Subcutaneous abdominal adipose tissue (tissue), 5 donors: ENCODE results near the gene OR2T10.
"Not testable (repeated sequence)": the region's sequence is repeated elsewhere in the genome, so short reads cannot be mapped to it uniquely, and the experiment has no call there.

ENCODE experiments used
- H3K27ac ChIP-seq: one replicate; pipeline ENCODE4 v1.7.0; 2013; ENCODE audit warnings: low read depth, mild to moderate bottlenecking, inconsistent platforms, low read length, moderate library complexity
- H3K27me3 ChIP-seq, 5 donors: one replicate each; pipeline ENCODE4 v1.7.0; 2013; ENCODE audit warnings: low read length in 5 of 5, inconsistent platforms in 1 of 5; ENCODE audit not compliant: control insufficient read depth in 5 of 5, insufficient read depth in 4 of 5
- H3K36me3 ChIP-seq, 5 donors: one replicate each; pipeline ENCODE4 v1.7.0; 2013; ENCODE audit warnings: low read length in 5 of 5; ENCODE audit not compliant: control insufficient read depth in 5 of 5, insufficient read depth in 5 of 5
- H3K4me1 ChIP-seq, 5 donors: one replicate each; pipeline ENCODE4 v1.7.0; 2013; ENCODE audit warnings: low read length in 5 of 5, mild to moderate bottlenecking in 3 of 5, moderate library complexity in 1 of 5; ENCODE audit not compliant: control insufficient read depth in 5 of 5, insufficient read depth in 5 of 5
- H3K4me3 ChIP-seq, 5 donors: one replicate each; pipeline ENCODE4 v1.7.0; 2013; ENCODE audit warnings: low read length in 5 of 5, low read depth in 1 of 5
- H3K9ac ChIP-seq, 5 donors: one replicate each; pipeline ENCODE4 v1.7.0; 2013; ENCODE audit warnings: low read length in 5 of 5, mild to moderate bottlenecking in 4 of 5, moderate library complexity in 3 of 5
- H3K9me3 ChIP-seq, 5 donors: one replicate each; pipeline ENCODE4 v1.7.0; 2013; ENCODE audit warnings: low read length in 5 of 5; ENCODE audit not compliant: control insufficient read depth in 5 of 5
- donor health status: healthy.
- donor health status: healthy.
- donor health status: healthy.
- donor health status: healthy.
- donor health status: healthy.

The OR2T10 gene

DNA sequence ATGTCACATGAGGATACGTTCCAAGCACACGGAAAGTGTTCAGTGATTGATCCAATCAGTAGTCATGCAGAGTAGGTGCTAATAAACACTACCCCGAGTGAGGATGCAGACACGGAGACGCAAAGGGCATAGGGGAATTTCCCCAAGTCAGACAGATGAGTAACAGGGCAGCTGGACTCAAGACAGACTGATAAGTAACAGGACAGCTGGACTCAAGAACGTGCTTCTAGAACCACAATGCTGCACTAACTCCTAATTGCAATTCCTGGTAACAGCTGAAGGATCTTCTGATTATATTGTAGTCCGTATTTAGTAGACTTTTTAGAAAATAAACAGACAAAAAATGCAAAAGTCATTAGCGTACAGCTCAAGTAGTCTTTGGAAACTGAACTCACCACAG is 1.9 kb upstream of the OR2T10 start:
- Histone ChIP-seq H3K27me3 (no peaks in the 10 kb centered on the region), H3K4me1 (no peaks in the 10 kb centered on the region), H3K9me3 (peaks cover 0 to 3% (median 0%) of the 10 kb centered on the region in 5 donors), H3K9ac (no peak overlapping the region), H3K27ac (no peak overlapping the region), H3K4me3 (no peak overlapping the region), H3K36me3 (no peaks in the 10 kb centered on the region)

DNA sequence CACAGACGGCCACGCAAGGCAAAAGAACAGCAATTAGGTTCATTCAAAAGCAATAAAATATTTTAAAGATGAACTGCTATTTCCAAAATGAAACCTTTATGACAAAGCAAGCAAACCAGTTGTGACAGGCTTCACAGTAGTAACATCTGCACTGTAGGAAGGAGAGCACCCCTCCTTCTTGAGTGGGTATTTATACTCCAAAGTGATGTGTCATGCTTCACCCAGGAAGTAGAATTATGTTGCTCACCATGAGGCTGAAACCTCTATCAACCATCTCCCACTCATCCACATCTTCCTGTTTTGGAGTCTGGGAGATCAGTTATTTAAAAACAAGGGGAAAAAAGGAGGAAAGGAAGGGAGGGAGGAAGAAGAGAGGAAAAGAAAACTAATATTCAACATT is 885 bp downstream of the OR2T10 start:
- no peaks in the 10 kb centered on the region for H3K4me1 ChIP-seq
- no peaks in the 10 kb centered on the region for H3K9me3 ChIP-seq
- H3K27me3 ChIP-seq: peaks cover 0 to 3% (median 0%) of the 10 kb centered on the region in 5 donors
- H3K4me3 ChIP-seq: no peak overlapping the region
- no peaks in the 10 kb centered on the region for H3K36me3 ChIP-seq
- no peak overlapping the region for H3K9ac ChIP-seq
- no peak overlapping the region for H3K27ac ChIP-seq

GRCh38 chr1:248593226-248593625 is 4.3 kb downstream of the OR2T10 start:
- H3K27ac ChIP-seq: no peak overlapping the region
- no peaks in the 10 kb centered on the region for H3K9me3 ChIP-seq
- no peaks in the 10 kb centered on the region for H3K36me3 ChIP-seq
- no peak overlapping the region for H3K9ac ChIP-seq
- peaks cover 0 to 3% (median 0%) of the 10 kb centered on the region in 5 donors for H3K27me3 ChIP-seq
- H3K4me1 ChIP-seq: no peaks in the 10 kb centered on the region
- H3K4me3 ChIP-seq: no peak overlapping the region

- Histone ChIP-seq H3K4me1 (no peaks in the 10 kb centered on the region), H3K9me3 (no peaks in the 10 kb centered on the region), H3K27me3 (peaks cover 0 to 3% (median 0%) of the 10 kb centered on the region in 5 donors), H3K9ac (no peak overlapping the region), H3K27ac (no peak overlapping the region), H3K36me3 (no peaks in the 10 kb centered on the region), H3K4me3 (no peak overlapping the region)
These were observed 4.8 kb downstream of the OR2T10 start for GRCh38 chr1:248592655-248593054.

- Histone ChIP-seq H3K27me3 (peaks cover 0 to 3% (median 0%) of the 10 kb centered on the region in 5 donors), H3K4me3 (no peak overlapping the region), H3K9me3 (no peaks in the 10 kb centered on the region), H3K36me3 (no peaks in the 10 kb centered on the region), H3K9ac (no peak overlapping the region), H3K4me1 (no peaks in the 10 kb centered on the region), H3K27ac (no peak overlapping the region)
These were observed 7.4 kb downstream of the OR2T10 start for GRCh38 chr1:248590055-248590454.

DNA sequence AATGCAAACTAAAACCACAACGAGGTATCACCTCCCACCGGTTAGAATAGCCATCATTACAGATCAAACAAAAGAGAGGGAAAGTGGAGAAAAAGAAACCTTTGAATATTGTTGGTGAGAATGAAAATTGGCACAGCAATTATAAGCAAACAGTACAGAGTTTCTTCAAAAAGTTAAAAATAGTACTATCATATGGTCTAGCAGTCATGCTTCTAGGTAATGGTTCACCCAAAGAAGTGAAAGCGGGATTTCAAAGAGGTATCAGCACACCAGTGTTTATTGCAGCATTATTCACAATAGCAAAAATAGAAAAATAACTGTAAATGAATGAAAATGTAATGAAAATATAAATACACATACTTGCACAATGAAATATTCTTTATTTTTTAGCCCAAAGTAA is 8.2 kb downstream of the OR2T10 start:
- H3K9me3 ChIP-seq: no peaks in the 10 kb centered on the region
- no peak overlapping the region for H3K9ac ChIP-seq
- no peaks in the 10 kb centered on the region for H3K36me3 ChIP-seq
- no peaks in the 10 kb centered on the region for H3K4me1 ChIP-seq
- H3K27ac ChIP-seq: no peak overlapping the region
- peaks cover 0 to 3% (median 0%) of the 10 kb centered on the region in 5 donors for H3K27me3 ChIP-seq
- no peak overlapping the region for H3K4me3 ChIP-seq

- Histone ChIP-seq H3K4me1 (no peaks in the 10 kb centered on the region), H3K9me3 (no peaks in the 10 kb centered on the region), H3K27me3 (no peaks in the 10 kb centered on the region), H3K27ac (no peak overlapping the region), H3K36me3 (no peaks in the 10 kb centered on the region), H3K4me3 (no peak overlapping the region), H3K9ac (no peak overlapping the region)
These were observed 12.2 kb downstream of the OR2T10 start for GRCh38 chr1:248585266-248585665.

- Histone ChIP-seq H3K9me3 (no peaks in the 10 kb centered on the region), H3K4me3 (no peak overlapping the region), H3K27me3 (no peaks in the 10 kb centered on the region), H3K9ac (no peak overlapping the region), H3K27ac (no peak overlapping the region), H3K36me3 (no peaks in the 10 kb centered on the region), H3K4me1 (no peaks in the 10 kb centered on the region)
These were observed 21.1 kb downstream of the OR2T10 start for GRCh38 chr1:248576260-248576980.

DNA sequence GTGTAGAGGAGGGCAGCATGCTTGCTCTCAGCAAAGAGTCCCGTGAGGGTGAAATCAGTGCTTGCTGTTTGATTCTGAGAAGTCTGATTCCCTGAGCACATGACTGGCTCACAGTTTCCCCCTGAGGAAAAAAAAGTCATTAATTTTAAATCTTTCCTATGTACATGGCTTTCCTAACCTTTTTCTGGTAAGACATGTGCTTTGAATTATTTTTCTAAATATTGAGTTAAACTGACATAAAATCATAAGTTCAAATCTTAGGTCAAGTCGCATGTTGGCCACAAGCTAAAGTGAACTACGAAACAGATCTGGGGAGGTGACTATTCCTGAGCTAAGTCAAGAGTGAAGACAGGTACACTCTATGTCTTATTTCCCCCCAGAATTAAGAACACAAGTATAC is 22.8 kb downstream of the OR2T10 start, which contains the start of gene OR2T34:
Gene OR2T34, minus strand, starts transcription at position 101 of the 400 bp plus-strand sequence. Its CDS starts 0 bp downstream, at position 101.
- not testable (repeated sequence) for H3K36me3 ChIP-seq, H3K4me1 ChIP-seq, H3K27ac ChIP-seq, H3K27me3 ChIP-seq, H3K9ac ChIP-seq, H3K9me3 ChIP-seq, H3K4me3 ChIP-seq

GRCh38 chr1:248573856-248574255 is 23.6 kb downstream of the OR2T10 start:
- not testable (repeated sequence) for H3K4me3 ChIP-seq, H3K4me1 ChIP-seq, H3K27ac ChIP-seq, H3K9ac ChIP-seq, H3K27me3 ChIP-seq, H3K9me3 ChIP-seq, H3K36me3 ChIP-seq
